HepG2 (cell line): Measurements from ENCODE around the gene ABCB4. TPM values are rescaled to one million over a fixed set of nuclear protein-coding genes. Genes with fewer than 3 reads are reported as not detected.
A peak's percentile ranks its signal among the peaks of the same experiment; 100 is the strongest.

Experiments used
- ATAC-seq: fragments of 200-7000 bp; cut with Tn5 transposase; 3 replicates; pipeline ENCODE4 v1.9.1; 2020; ENCODE audit warnings: mild to moderate bottlenecking, moderate library complexity
- BruUV-seq: library from RNA; stranded (reverse); fragments of 400-500 nt; replicated peaks from 2 replicates; lab custom pipeline; 2021; lab: Mats Ljungman, UMichigan
- CTCF ChIA-PET: fragments of 300-600 bp; formaldehyde crosslinking; extraction: SDS; loops from one replicate; lab custom pipeline; 2021; ENCODE audit warnings: low total read pairs, inconsistent platforms, low intra/inter-chr PET ratio; lab: Yijun Ruan, JAX
- POLR2A ChIA-PET: fragments of 350-600 bp; sonication (Branson Sonifier 250); formaldehyde crosslinking; loops from one replicate; lab custom pipeline; 2020; ENCODE audit warnings: antibody characterized with exemption, inconsistent platforms; lab: Yijun Ruan, JAX
- DNase-seq: peaks from one replicate; pipeline ENCODE4 v3.0.0-alpha.2; 2015; ENCODE audit warnings: low spot score
- FAIRE-seq: peaks from 3 replicates; lab custom pipeline; 2011; peaks lifted over from hg19 to GRCh38; lab: Jason Lieb, UNC
- H2AFZ ChIP-seq: one replicate; pipeline ENCODE4 v1.6.1; 2011; ENCODE audit warnings: low read length, inconsistent platforms
- H3K27ac ChIP-seq: fragments of 300-600 bp; 3 replicates; pipeline ENCODE4 v1.8.0; 2011; ENCODE audit warnings: mixed run types, mild to moderate bottlenecking, mixed read lengths, low read length, inconsistent platforms; ENCODE audit not compliant: insufficient read depth; ENCODE audit errors: extremely low read length
- H3K27me3 ChIP-seq, 2 experiments: fragments of 200-600 bp in 1 of 2; 2 replicates in 1 of 2; 3 replicates in 1 of 2; pipeline versions ENCODE4 v1.6.0 to v1.8.0; 2011; ENCODE audit warnings: low read length in 2 of 2, mild to moderate bottlenecking in 2 of 2, moderate library complexity in 2 of 2, inconsistent platforms in 1 of 2; ENCODE audit not compliant: insufficient read depth in 2 of 2, control insufficient read depth in 1 of 2
- H3K36me3 ChIP-seq, 2 experiments: fragments of 200-600 bp in 1 of 2; replicated peaks in 1 of 2; 2 replicates in 1 of 2; 3 replicates in 1 of 2; pipeline versions ENCODE4 v1.5.1 to v1.8.0; 2011; ENCODE audit warnings: low read length in 2 of 2, inconsistent platforms in 1 of 2; ENCODE audit not compliant: insufficient read depth in 2 of 2, control insufficient read depth in 1 of 2
- H3K4me1 ChIP-seq: 2 replicates; pipeline ENCODE4 v1.5.1; 2012; ENCODE audit warnings: low read length, inconsistent platforms; ENCODE audit not compliant: insufficient read depth
- H3K4me2 ChIP-seq: 2 replicates; pipeline ENCODE4 v1.6.0; 2011; ENCODE audit warnings: low read depth, low read length, inconsistent platforms
- H3K4me3 ChIP-seq, 3 experiments: fragments of 200-600 bp in 1 of 3; sonication (generic), shearing (Covaris generic) in 1 of 3; replicated peaks in 1 of 3; 2 replicates each; pipeline ENCODE4 v1.5.1; 2011 to 2016; ENCODE audit warnings: low read length in 3 of 3, inconsistent platforms in 2 of 3, low read depth in 2 of 3, mild to moderate bottlenecking in 2 of 3, control low read depth in 1 of 3, mixed read lengths in 1 of 3; ENCODE audit not compliant: insufficient read depth in 1 of 3
- H3K79me2 ChIP-seq: one replicate; pipeline ENCODE4 v1.6.1; 2011; ENCODE audit warnings: low read length, inconsistent platforms; ENCODE audit not compliant: insufficient read depth
- H3K9ac ChIP-seq: 2 replicates; pipeline ENCODE4 v1.6.0; 2011; ENCODE audit warnings: mild to moderate bottlenecking, low read depth, low read length, inconsistent platforms; ENCODE audit not compliant: insufficient read depth
- H3K9me3 ChIP-seq: 2 replicates; pipeline ENCODE4 v1.5.1; 2012; ENCODE audit warnings: mild to moderate bottlenecking, low read length
- H4K20me1 ChIP-seq: 2 replicates; pipeline ENCODE4 v1.6.0; 2011; ENCODE audit warnings: inconsistent platforms, mild to moderate bottlenecking, low read length, moderate library complexity; ENCODE audit not compliant: insufficient read depth
- CREM ChIP-seq, 2 experiments: sonication (generic) in 1 of 2; formaldehyde crosslinking in 1 of 2; IDR thresholded peaks; 2 replicates each; pipeline versions ENCODE4 v1.4.0 to v1.6.1; 2016 to 2020; ENCODE audit warnings: antibody characterized with exemption in 1 of 2, mild to moderate bottlenecking in 1 of 2, missing genetic modification reagents in 1 of 2
- EHMT2 ChIP-seq: fragments of 200-600 bp; sonication (generic); IDR thresholded peaks from 2 replicates; pipeline ENCODE4 v1.7.0; 2017; ENCODE audit warnings: antibody characterized with exemption, low read depth, low read length, borderline replicate concordance
- FOXJ3 ChIP-seq: sonication (generic); formaldehyde crosslinking; IDR thresholded peaks from 2 replicates; pipeline ENCODE4 v1.4.0; 2020; ENCODE audit warnings: missing genetic modification reagents, mild to moderate bottlenecking, borderline replicate concordance
- MED1 ChIP-seq: sonication (generic); formaldehyde crosslinking; IDR thresholded peaks from 2 replicates; pipeline ENCODE4 v1.4.0; 2020; ENCODE audit warnings: missing genetic modification reagents
- NR2C2 ChIP-seq: sonication (generic); formaldehyde crosslinking; IDR thresholded peaks from 2 replicates; pipeline ENCODE4 v1.4.0; 2020; ENCODE audit warnings: missing genetic modification reagents, mild to moderate bottlenecking, moderate library complexity, borderline replicate concordance
- NR2F6 ChIP-seq, 2 experiments: IDR thresholded peaks; 2 replicates each; pipeline ENCODE4 v1.6.1; 2016; ENCODE audit warnings: antibody characterized with exemption in 1 of 2, mild to moderate bottlenecking in 1 of 2
- RFXANK ChIP-seq: IDR thresholded peaks from 2 replicates; pipeline ENCODE4 v1.6.1; 2016
- RXRB ChIP-seq: IDR thresholded peaks from 2 replicates; pipeline ENCODE4 v1.6.1; 2016; ENCODE audit warnings: borderline replicate concordance, missing genetic modification reagents, missing compliant biosample characterization
- SOX6 ChIP-seq, 2 experiments: fragments of 450-650 bp in 1 of 2; sonication (generic) in 1 of 2; formaldehyde crosslinking in 1 of 2; IDR thresholded peaks; 2 replicates each; pipeline versions ENCODE4 v1.4.0 to v1.6.1; 2017 to 2020; ENCODE audit warnings: antibody characterized with exemption in 1 of 2, mild to moderate bottlenecking in 1 of 2, missing genetic modification reagents in 1 of 2
- TEAD3 ChIP-seq: optimal IDR thresholded peaks from 2 replicates; pipeline ENCODE3; 2016; ENCODE audit warnings: borderline replicate concordance
- ZBTB3 ChIP-seq: sonication (generic); formaldehyde crosslinking; IDR thresholded peaks from 2 replicates; pipeline ENCODE4 v1.4.0; 2020; ENCODE audit warnings: low read depth, mild to moderate bottlenecking, moderate library complexity, missing genetic modification reagents, borderline replicate concordance
- ZBTB38 ChIP-seq: sonication (generic); formaldehyde crosslinking; IDR thresholded peaks from 2 replicates; pipeline ENCODE4 v1.5.1; 2020; ENCODE audit warnings: mild to moderate bottlenecking, missing genetic modification reagents
- ZEB1 ChIP-seq: IDR thresholded peaks from 2 replicates; pipeline ENCODE4 v1.6.1; 2012; ENCODE audit warnings: mild to moderate bottlenecking, low read depth, inconsistent platforms; ENCODE audit not compliant: insufficient replicate concordance
- ZNF354B ChIP-seq: sonication (generic); formaldehyde crosslinking; IDR thresholded peaks from 2 replicates; pipeline ENCODE4 v1.8.0; 2022; ENCODE audit warnings: mild to moderate bottlenecking, missing genetic modification reagents
- ZNF460 ChIP-seq: sonication (generic); formaldehyde crosslinking; IDR thresholded peaks from 2 replicates; pipeline ENCODE4 v1.5.1; 2020; ENCODE audit warnings: missing genetic modification reagents, mild to moderate bottlenecking, borderline replicate concordance
- WGBS: methylation state at CpG from one replicate; pipeline ENCODE4 v1.1.6; 2017; ENCODE audit warnings: low lambda C conversion rate; 5-methylcytosine and 5-hydroxymethylcytosine counted together
- in situ Hi-C: cut with HindIII; loops from 2 replicates; pipeline ENCODE4 v1.10.0; 2017; ENCODE audit warnings: low pct_unique_long_range_greater_than_20kb; ENCODE audit not compliant: extremely low pct_ligation_motif_present
- intact Hi-C: fragments of 100-400 bp; cut with micrococcal nuclease; formaldehyde crosslinking; loops from one replicate; pipeline ENCODE4 v1.10.0; 2022; ENCODE audit not compliant: unreplicated experiment
- polyA plus RNA-seq, 8 experiments: library from polyadenylated mRNA; depleted of rRNA in 3 of 8; stranded (reverse) in 7 of 8; unstranded in 1 of 8; fragments of >200 nt; fragmentation: Illumina TruSeq in 4 of 8; extraction: Trizol in 4 of 8; gene quantifications; 2 replicates each; pipeline versions ENCODE4 v1.2.1 to v1.2.3, GENCODE V29; 2011 to 2016; ENCODE audit warnings: low read depth in 4 of 8, missing spikeins in 1 of 8, mixed read lengths in 1 of 8; ENCODE audit not compliant: insufficient read depth in 1 of 8
- total RNA-seq, 5 experiments: library from RNA; depleted of rRNA; stranded (reverse); fragments of >200 nt; fragmentation: Illumina TruSeq; extraction: Trizol; gene quantifications; 2 replicates each; pipeline ENCODE4 v1.2.3, GENCODE V29; 2016; ENCODE audit warnings: low read depth in 1 of 5
- TF ChIP-seq, protein P1 (sequence below): sonication (generic); formaldehyde crosslinking; IDR thresholded peaks from 2 replicates; pipeline ENCODE4 v1.4.0; 2020; ENCODE audit warnings: missing genetic modification reagents, borderline replicate concordance
- TF ChIP-seq, protein P2 (sequence below): sonication (generic); formaldehyde crosslinking; IDR thresholded peaks from 2 replicates; pipeline ENCODE4 v1.8.1; 2023; ENCODE audit warnings: mild to moderate bottlenecking, missing genetic modification reagents

Gene ABCB4
- total and polyA plus RNA-seq, 2 of the 13 experiments (the other 11 are each of a cell fraction or from before 2014, with no cell fraction given) = 18.0 to 32.4 TPM

DNA sequence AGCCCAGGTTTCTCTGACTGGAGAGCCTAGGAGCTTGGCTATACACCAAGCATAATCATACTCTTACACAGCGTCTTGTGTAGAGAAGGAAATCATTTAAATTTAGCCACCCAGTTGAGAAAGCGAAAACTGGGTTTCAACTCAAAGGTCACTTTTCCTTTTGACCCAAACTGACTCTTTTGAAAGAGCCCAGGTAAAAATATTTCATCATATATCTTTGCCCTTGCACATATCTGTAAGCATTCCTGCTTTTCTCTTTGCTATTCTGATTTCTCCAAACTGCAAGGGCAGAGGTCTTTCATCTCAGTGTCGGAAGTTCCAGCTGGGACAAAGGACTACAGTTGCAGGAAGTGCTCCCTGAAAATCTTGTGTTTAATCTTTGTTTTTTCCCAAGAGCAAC lies 22.0 kb upstream of the ABCB4 start:
- no peaks in the 10 kb centered on the region for H3K36me3 ChIP-seq
- H3K9me3 ChIP-seq = no peaks in the 10 kb centered on the region
- ChIA-PET POLR2A (interaction anchor here (0.7 to 2.4 kb wide), 4 partner anchors 19 to 33 kb away, joined by 3 to 16 read pairs (median 3); no protein-coding TSS in a partner anchor), CTCF (no interaction called here)
- peak; percentile 91 for FAIRE-seq
- BruUV-seq = no TSS peak
- H3K27me3 ChIP-seq = no peaks in the 10 kb centered on the region
- ATAC-seq = peak; percentile 95
- in situ Hi-C loops (no loop called here), intact Hi-C loops (loop anchor here (5.0 kb wide), 1 partner anchor 35 kb away; no protein-coding TSS in a partner anchor)
- H3K4me3 ChIP-seq = peak overlapping the region in 1 of 3 experiments; percentile 15; a peak in 1 of 6 replicates
- H3K79me2 ChIP-seq = no peaks in the 10 kb centered on the region
- WGBS = 2% methylated on average over 3 of the region's 3 CpGs
- peak overlapping the region; percentile 70 for H3K27ac ChIP-seq
- peaks cover 31% of the 10 kb centered on the region for H3K4me1 ChIP-seq
- no peak overlapping the region for H2AFZ ChIP-seq
- no peak overlapping the region for H3K9ac ChIP-seq
- DNase-seq = peak; percentile 85
- H3K4me2 ChIP-seq = peak overlapping the region; percentile 56
- no peaks in the 10 kb centered on the region for H4K20me1 ChIP-seq
- peak; percentile 88 for TF ChIP-seq ZEB1
- no peak for TF ChIP-seq ZBTB38 (CRISPR knock-in tag)
- TF ChIP-seq, protein P1, sequence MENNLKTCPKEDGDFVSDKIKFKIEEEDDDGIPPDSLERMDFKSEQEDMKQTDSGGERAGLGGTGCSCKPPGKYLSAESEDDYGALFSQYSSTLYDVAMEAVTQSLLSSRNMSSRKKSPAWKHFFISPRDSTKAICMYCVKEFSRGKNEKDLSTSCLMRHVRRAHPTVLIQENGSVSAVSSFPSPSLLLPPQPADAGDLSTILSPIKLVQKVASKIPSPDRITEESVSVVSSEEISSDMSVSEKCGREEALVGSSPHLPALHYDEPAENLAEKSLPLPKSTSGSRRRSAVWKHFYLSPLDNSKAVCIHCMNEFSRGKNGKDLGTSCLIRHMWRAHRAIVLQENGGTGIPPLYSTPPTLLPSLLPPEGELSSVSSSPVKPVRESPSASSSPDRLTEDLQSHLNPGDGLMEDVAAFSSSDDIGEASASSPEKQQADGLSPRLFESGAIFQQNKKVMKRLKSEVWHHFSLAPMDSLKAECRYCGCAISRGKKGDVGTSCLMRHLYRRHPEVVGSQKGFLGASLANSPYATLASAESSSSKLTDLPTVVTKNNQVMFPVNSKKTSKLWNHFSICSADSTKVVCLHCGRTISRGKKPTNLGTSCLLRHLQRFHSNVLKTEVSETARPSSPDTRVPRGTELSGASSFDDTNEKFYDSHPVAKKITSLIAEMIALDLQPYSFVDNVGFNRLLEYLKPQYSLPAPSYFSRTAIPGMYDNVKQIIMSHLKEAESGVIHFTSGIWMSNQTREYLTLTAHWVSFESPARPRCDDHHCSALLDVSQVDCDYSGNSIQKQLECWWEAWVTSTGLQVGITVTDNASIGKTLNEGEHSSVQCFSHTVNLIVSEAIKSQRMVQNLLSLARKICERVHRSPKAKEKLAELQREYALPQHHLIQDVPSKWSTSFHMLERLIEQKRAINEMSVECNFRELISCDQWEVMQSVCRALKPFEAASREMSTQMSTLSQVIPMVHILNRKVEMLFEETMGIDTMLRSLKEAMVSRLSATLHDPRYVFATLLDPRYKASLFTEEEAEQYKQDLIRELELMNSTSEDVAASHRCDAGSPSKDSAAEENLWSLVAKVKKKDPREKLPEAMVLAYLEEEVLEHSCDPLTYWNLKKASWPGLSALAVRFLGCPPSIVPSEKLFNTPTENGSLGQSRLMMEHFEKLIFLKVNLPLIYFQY = peak; percentile 74; the same call in 1 of the 2 replicates
- TF ChIP-seq MED1 (CRISPR knock-in tag) = peak; percentile 48; the same call in 1 of the 2 replicates
- peak; percentile 88 for TF ChIP-seq NR2F6 (IDR thresholded peaks at IDR 0.05)
- peak; percentile 78 for TF ChIP-seq NR2F6 (CRISPR knock-in tag; IDR thresholded peaks at IDR 0.05)
- peak; percentile 82 for TF ChIP-seq RXRB
- TF ChIP-seq, protein P2, sequence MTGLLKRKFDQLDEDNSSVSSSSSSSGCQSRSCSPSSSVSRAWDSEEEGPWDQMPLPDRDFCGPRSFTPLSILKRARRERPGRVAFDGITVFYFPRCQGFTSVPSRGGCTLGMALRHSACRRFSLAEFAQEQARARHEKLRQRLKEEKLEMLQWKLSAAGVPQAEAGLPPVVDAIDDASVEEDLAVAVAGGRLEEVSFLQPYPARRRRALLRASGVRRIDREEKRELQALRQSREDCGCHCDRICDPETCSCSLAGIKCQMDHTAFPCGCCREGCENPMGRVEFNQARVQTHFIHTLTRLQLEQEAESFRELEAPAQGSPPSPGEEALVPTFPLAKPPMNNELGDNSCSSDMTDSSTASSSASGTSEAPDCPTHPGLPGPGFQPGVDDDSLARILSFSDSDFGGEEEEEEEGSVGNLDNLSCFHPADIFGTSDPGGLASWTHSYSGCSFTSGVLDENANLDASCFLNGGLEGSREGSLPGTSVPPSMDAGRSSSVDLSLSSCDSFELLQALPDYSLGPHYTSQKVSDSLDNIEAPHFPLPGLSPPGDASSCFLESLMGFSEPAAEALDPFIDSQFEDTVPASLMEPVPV (CRISPR knock-in tag) = no peak
- TF ChIP-seq CREM (IDR thresholded peaks at IDR 0.05) = peak; percentile 63; the same call in 1 of the 2 replicates
- TF ChIP-seq CREM (CRISPR knock-in tag; IDR thresholded peaks at IDR 0.05) = no peak
- TF ChIP-seq ZBTB3 = 0 out of 2 replicates have a peak, but pooled peaks have one; percentile 11
- peak; percentile 35; the same call in 1 of the 2 replicates for TF ChIP-seq FOXJ3 (CRISPR knock-in tag)
- TF ChIP-seq NR2C2 (CRISPR knock-in tag) = peak; percentile 33; the same call in 1 of the 2 replicates
- TF ChIP-seq TEAD3 = peak; percentile 74
- 0 out of 2 replicates have a peak, but pooled peaks have one; percentile 39 for TF ChIP-seq RFXANK (CRISPR knock-in tag)
- TF ChIP-seq EHMT2 = peak; percentile 66; the same call in 1 of the 2 replicates
- no peak for TF ChIP-seq SOX6 (IDR thresholded peaks at IDR 0.05)
- TF ChIP-seq SOX6 (CRISPR knock-in tag; IDR thresholded peaks at IDR 0.05) = peak; percentile 80; the same call in 1 of the 2 replicates
- TF ChIP-seq ZNF460 (CRISPR knock-in tag) = no peak
- no peak for TF ChIP-seq ZNF354B
